ENCODE measurements around the gene SMYD3.

Gene SMYD3

GRCh38 chr1:245878585-245878984 lies 628.5 kb downstream of the SMYD3 start:
- FAIRE-seq (no peak), DNase-seq (ENCODE audit: insufficient read length, low spot score) (no peak)
- no peak for TF ChIP-seq CTCF (IDR thresholded peaks at IDR 0.05; ENCODE audit: insufficient read depth, missing control alignments)

GRCh38 chr1:245877976-245878375 lies 629.1 kb downstream of the SMYD3 start:
- no peak for FAIRE-seq
- DNase-seq (ENCODE audit: insufficient read length, low spot score) = no peak
- no peak for TF ChIP-seq CTCF (IDR thresholded peaks at IDR 0.05; ENCODE audit: insufficient read depth, missing control alignments)

GRCh38 chr1:245876586-245876985 lies 630.5 kb downstream of the SMYD3 start:
- FAIRE-seq = no peak
- DNase-seq (ENCODE audit: insufficient read length, low spot score) = no peak
- TF ChIP-seq CTCF (IDR thresholded peaks at IDR 0.05; ENCODE audit: insufficient read depth, missing control alignments) = no peak

- no peak for TF ChIP-seq CTCF (IDR thresholded peaks at IDR 0.05; ENCODE audit: insufficient read depth, missing control alignments)
- FAIRE-seq (no peak), DNase-seq (ENCODE audit: insufficient read length, low spot score) (no peak)
Observed at GRCh38 chr1:245875581-245876261, 631.4 kb downstream of the SMYD3 start.

GRCh38 chr1:245874942-245875580 lies 632.0 kb downstream of the SMYD3 start:
- FAIRE-seq (no peak), DNase-seq (ENCODE audit: insufficient read length, low spot score) (no peak)
- TF ChIP-seq CTCF (IDR thresholded peaks at IDR 0.05; ENCODE audit: insufficient read depth, missing control alignments) = no peak

GRCh38 chr1:245873883-245874671 lies 633.0 kb downstream of the SMYD3 start:
- no peak for DNase-seq (ENCODE audit: insufficient read length, low spot score)
- FAIRE-seq = no peak
- no peak for TF ChIP-seq CTCF (IDR thresholded peaks at IDR 0.05; ENCODE audit: insufficient read depth, missing control alignments)
